Measurements from ENCODE around the gene AP3M1. TPM values are rescaled to one million over a fixed set of nuclear protein-coding genes. Genes with fewer than 3 reads are reported as not detected.

Gene AP3M1
- total RNA-seq, 1 experiment from 2014 or later, result 34.4 TPM

- CTCF ChIA-PET, result no interaction called here
- no peaks in the 10 kb centered on the region for H3K4me1 ChIP-seq (ENCODE audit: control insufficient read depth in 1 of 2, insufficient read depth in 2 of 2, low read length in 2 of 2)
These were observed 57.0 kb downstream of the AP3M1 start for GRCh38 chr10:74093530-74094164.

More at GRCh38 chr10:74093530-74094164, 57.0 kb downstream of the AP3M1 start:
- no TSS peak for BruUV-seq (replicated peaks)
- no peaks in the 10 kb centered on the region for H3K9me2 ChIP-seq (ENCODE audit: insufficient read depth)
- H3K27me3 ChIP-seq (ENCODE audit: insufficient read depth, low read length), result no peaks in the 10 kb centered on the region
- H2AFZ ChIP-seq (ENCODE audit: low read depth, low read length, poor library complexity, severe bottlenecking), result no peak overlapping the region
- no peaks in the 10 kb centered on the region for H3K9me3 ChIP-seq (ENCODE audit: control insufficient read depth in 1 of 2, insufficient read depth in 1 of 2, low read depth in 1 of 2, low read length in 2 of 2)
- ATAC-seq (no peak), DNase-seq (ENCODE audit: low read depth, low spot score) (no peak)
- RAD21 ChIA-PET (ENCODE audit: low non-redundant PET in 1 of 2, low total read pairs in 2 of 2, uncharacterized antibody in 2 of 2, unreplicated experiment in 2 of 2), result no interaction called here
- H3K4me3 ChIP-seq (replicated peaks in 1 of 2; ENCODE audit: low read depth in 1 of 2, low read length in 2 of 2), result no peak overlapping the region
- intact Hi-C loops (cut with micrococcal nuclease), result no loop called here
- H4K20me1 ChIP-seq (ENCODE audit: insufficient read depth), result no peaks in the 10 kb centered on the region
- H3K27ac ChIP-seq (ENCODE audit: low read depth, low read length), result no peak overlapping the region
- TF ChIP-seq REST (IDR thresholded peaks at IDR 0.05; ENCODE audit: low read depth) (no peak), RAD21 (IDR thresholded peaks at IDR 0.05; ENCODE audit: low read depth) (peak; percentile 8; the same call in 1 of the 2 replicates)
- H3K79me2 ChIP-seq (ENCODE audit: insufficient read depth, low read length), result peaks cover 5% of the 10 kb centered on the region; the same call in 1 of the 2 replicates
- no peak overlapping the region for H3K9ac ChIP-seq (ENCODE audit: low read length)
- POLR2A ChIA-PET, result no interaction called here
- peaks cover 42 to 70% of the 10 kb centered on the region in 2 experiments for H3K36me3 ChIP-seq (ENCODE audit: control insufficient read depth in 1 of 2, insufficient read depth in 2 of 2, low read length in 2 of 2)
- no peak overlapping the region for H3K4me2 ChIP-seq (ENCODE audit: low read length)

Measured in HCT116 (cell line).